ENCODE data around the gene SIRT3. TPM values are rescaled to one million over a fixed set of nuclear protein-coding genes. Genes with fewer than 3 reads are reported as not detected.
"Not testable (repeated sequence)": the region's sequence is repeated elsewhere in the genome, so short reads cannot be mapped to it uniquely, and the experiment has no call there.

The SIRT3 gene
- total and polyA plus RNA-seq, 4 donors, result 14.6 to 21.2 (median 16.4) TPM

GRCh38 chr11:197741-198235 is 38.4 kb downstream of the SIRT3 start:
- H3K9me3 ChIP-seq (ENCODE audit: control insufficient read depth in 4 of 4, insufficient read depth in 3 of 4, low read length in 3 of 4), result no peaks in the 10 kb centered on the region
- no peaks in the 10 kb centered on the region for H3K4me1 ChIP-seq (ENCODE audit: control insufficient read depth in 5 of 5, insufficient read depth in 5 of 5, low read length in 5 of 5)
- no peaks in the 10 kb centered on the region for H3K27me3 ChIP-seq (ENCODE audit: control insufficient read depth in 3 of 3, insufficient read depth in 3 of 3, low read length in 2 of 3)
- peaks cover 0 to 6% (median 2%) of the 10 kb centered on the region in 4 donors for H3K36me3 ChIP-seq (ENCODE audit: control insufficient read depth in 4 of 4, insufficient read depth in 4 of 4, low read length in 4 of 4)
- no peak overlapping the region for H3K27ac ChIP-seq (ENCODE audit: low read depth in 1 of 2, low read length in 1 of 2)
- no peak overlapping the region for H3K4me3 ChIP-seq
- no peak for ATAC-seq (ENCODE audit: insufficient read depth, low FRiP score)
- H3K9ac ChIP-seq (ENCODE audit: insufficient read depth in 1 of 2, low read length in 2 of 2), result no peak overlapping the region
- TF ChIP-seq, protein P1, sequence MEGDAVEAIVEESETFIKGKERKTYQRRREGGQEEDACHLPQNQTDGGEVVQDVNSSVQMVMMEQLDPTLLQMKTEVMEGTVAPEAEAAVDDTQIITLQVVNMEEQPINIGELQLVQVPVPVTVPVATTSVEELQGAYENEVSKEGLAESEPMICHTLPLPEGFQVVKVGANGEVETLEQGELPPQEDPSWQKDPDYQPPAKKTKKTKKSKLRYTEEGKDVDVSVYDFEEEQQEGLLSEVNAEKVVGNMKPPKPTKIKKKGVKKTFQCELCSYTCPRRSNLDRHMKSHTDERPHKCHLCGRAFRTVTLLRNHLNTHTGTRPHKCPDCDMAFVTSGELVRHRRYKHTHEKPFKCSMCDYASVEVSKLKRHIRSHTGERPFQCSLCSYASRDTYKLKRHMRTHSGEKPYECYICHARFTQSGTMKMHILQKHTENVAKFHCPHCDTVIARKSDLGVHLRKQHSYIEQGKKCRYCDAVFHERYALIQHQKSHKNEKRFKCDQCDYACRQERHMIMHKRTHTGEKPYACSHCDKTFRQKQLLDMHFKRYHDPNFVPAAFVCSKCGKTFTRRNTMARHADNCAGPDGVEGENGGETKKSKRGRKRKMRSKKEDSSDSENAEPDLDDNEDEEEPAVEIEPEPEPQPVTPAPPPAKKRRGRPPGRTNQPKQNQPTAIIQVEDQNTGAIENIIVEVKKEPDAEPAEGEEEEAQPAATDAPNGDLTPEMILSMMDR (IDR thresholded peaks at IDR 0.05; ENCODE audit: control extremely low read depth, extremely low read depth), result no peak
- DNase-seq, result no peak
- 87 to 90% methylated on average over 9 of the region's 9 CpGs for WGBS, 2 donors

DNA sequence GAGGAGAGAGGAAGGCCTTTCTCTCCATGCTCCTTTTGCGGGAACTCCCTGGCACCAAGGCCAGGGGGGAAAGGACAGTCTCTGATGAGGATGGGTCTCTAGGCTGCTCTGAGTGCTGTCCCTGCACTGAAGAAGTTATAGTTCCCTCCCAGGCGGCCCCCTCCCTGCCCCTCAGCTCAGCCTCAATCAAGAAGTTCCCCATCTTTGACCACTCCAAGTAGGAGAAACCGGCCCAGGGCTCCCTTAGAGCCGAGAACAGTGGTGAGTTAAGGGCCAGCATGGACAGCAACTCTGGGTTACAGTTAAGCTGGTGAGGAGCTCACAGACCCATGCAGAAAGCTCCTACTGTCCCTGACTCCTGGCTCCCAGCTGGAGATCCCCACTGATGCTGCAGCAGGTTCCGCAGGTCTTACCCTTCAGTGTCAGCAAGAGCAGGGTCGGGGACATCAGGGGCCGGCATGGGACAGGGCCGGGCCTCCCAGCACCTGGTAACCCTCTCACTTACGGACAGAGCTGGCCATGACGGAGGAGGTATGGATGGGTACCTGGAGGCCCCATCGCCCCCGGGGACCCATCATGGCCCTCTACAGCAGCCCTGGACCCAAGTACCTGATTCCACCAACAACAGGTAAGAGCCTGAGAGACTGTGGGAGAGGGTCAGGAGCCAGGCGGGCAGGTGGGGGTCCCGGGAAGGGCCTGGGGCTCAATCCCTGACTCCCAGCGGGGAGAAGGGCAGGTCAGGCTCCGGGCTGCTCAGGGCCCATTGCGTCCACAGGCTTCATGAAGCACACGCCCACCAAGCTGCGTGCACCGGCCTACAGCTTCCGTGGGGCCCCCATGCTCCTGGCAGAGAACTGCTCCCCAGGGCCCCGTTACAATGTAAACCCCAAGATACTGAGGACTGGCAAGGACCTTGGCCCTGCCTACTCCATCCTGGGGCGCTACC is 39.1 kb downstream of the SIRT3 start:
- no peak for ATAC-seq (ENCODE audit: insufficient read depth, low FRiP score)
- DNase-seq, result no peak
- no peaks in the 10 kb centered on the region for H3K4me1 ChIP-seq (ENCODE audit: control insufficient read depth in 5 of 5, insufficient read depth in 5 of 5, low read length in 5 of 5)

GRCh38 chr11:193481-193880 is 42.7 kb downstream of the SIRT3 start:
- H3K27me3 ChIP-seq (ENCODE audit: control insufficient read depth in 3 of 3, insufficient read depth in 3 of 3, low read length in 2 of 3); H3K27ac ChIP-seq (ENCODE audit: low read depth in 1 of 2, low read length in 1 of 2); ATAC-seq (ENCODE audit: insufficient read depth, low FRiP score); DNase-seq; H3K9me3 ChIP-seq (ENCODE audit: control insufficient read depth in 4 of 4, insufficient read depth in 3 of 4, low read length in 3 of 4); H3K36me3 ChIP-seq (ENCODE audit: control insufficient read depth in 4 of 4, insufficient read depth in 4 of 4, low read length in 4 of 4); H3K4me1 ChIP-seq (ENCODE audit: control insufficient read depth in 5 of 5, insufficient read depth in 5 of 5, low read length in 5 of 5); H3K9ac ChIP-seq (ENCODE audit: insufficient read depth in 1 of 2, low read length in 2 of 2); H3K4me3 ChIP-seq: not testable (repeated sequence)
- WGBS, 2 donors, result 71 to 86% methylated on average over 4 to 5 of the region's 5 CpGs

More for the DNA sequence above, 39.1 kb downstream of the SIRT3 start:
- H3K27me3 ChIP-seq (ENCODE audit: control insufficient read depth in 3 of 3, insufficient read depth in 3 of 3, low read length in 2 of 3), result no peaks in the 10 kb centered on the region
- WGBS, 2 donors, result 87 to 88% methylated on average over 23 of the region's 23 CpGs
- peaks cover 0 to 6% (median 2%) of the 10 kb centered on the region in 4 donors for H3K36me3 ChIP-seq (ENCODE audit: control insufficient read depth in 4 of 4, insufficient read depth in 4 of 4, low read length in 4 of 4)
- H3K9ac ChIP-seq (ENCODE audit: insufficient read depth in 1 of 2, low read length in 2 of 2), result no peak overlapping the region
- TF ChIP-seq, protein P1 (IDR thresholded peaks at IDR 0.05; ENCODE audit: control extremely low read depth, extremely low read depth), result no peak
- no peaks in the 10 kb centered on the region for H3K9me3 ChIP-seq (ENCODE audit: control insufficient read depth in 4 of 4, insufficient read depth in 3 of 4, low read length in 3 of 4)
- H3K4me3 ChIP-seq, result no peak overlapping the region
- no peak overlapping the region for H3K27ac ChIP-seq (ENCODE audit: low read depth in 1 of 2, low read length in 1 of 2)

DNA sequence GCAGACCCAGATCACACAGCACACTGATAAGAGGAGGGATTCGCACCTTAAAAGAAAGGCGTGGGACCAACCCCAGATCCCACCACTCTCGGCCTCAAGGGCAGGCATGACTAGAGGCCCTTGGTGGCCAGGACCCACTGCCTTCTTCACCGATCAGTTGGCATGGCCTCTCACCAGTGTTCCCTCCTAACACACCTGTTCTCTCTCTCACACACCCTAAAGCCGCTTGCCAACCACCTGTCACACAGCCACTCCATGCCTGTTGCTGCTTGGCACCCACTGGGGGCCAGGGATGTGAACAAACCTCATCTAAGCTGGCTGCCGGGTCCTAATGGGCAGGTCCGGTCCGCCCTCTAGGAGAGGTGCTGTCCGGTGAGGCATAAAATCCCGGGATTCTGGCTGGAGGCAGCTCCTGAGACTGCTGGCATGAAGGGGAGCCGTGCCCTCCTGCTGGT is 43.4 kb downstream of the SIRT3 start, which contains the start of gene SCGB1C1:
Gene SCGB1C1 (plus strand): TSS at position 405 of the 455 bp plus-strand sequence. CDS start 22 bp downstream, at position 427.
- not testable (repeated sequence) for H3K36me3 ChIP-seq (ENCODE audit: control insufficient read depth in 4 of 4, insufficient read depth in 4 of 4, low read length in 4 of 4); DNase-seq; H3K9ac ChIP-seq (ENCODE audit: insufficient read depth in 1 of 2, low read length in 2 of 2); H3K27me3 ChIP-seq (ENCODE audit: control insufficient read depth in 3 of 3, insufficient read depth in 3 of 3, low read length in 2 of 3); H3K27ac ChIP-seq (ENCODE audit: low read depth in 1 of 2, low read length in 1 of 2); H3K9me3 ChIP-seq (ENCODE audit: control insufficient read depth in 4 of 4, insufficient read depth in 3 of 4, low read length in 3 of 4); ATAC-seq (ENCODE audit: insufficient read depth, low FRiP score); H3K4me3 ChIP-seq; H3K4me1 ChIP-seq (ENCODE audit: control insufficient read depth in 5 of 5, insufficient read depth in 5 of 5, low read length in 5 of 5)
- 75 to 84% methylated on average over 5 to 6 of the region's 11 CpGs for WGBS, 2 donors

DNA sequence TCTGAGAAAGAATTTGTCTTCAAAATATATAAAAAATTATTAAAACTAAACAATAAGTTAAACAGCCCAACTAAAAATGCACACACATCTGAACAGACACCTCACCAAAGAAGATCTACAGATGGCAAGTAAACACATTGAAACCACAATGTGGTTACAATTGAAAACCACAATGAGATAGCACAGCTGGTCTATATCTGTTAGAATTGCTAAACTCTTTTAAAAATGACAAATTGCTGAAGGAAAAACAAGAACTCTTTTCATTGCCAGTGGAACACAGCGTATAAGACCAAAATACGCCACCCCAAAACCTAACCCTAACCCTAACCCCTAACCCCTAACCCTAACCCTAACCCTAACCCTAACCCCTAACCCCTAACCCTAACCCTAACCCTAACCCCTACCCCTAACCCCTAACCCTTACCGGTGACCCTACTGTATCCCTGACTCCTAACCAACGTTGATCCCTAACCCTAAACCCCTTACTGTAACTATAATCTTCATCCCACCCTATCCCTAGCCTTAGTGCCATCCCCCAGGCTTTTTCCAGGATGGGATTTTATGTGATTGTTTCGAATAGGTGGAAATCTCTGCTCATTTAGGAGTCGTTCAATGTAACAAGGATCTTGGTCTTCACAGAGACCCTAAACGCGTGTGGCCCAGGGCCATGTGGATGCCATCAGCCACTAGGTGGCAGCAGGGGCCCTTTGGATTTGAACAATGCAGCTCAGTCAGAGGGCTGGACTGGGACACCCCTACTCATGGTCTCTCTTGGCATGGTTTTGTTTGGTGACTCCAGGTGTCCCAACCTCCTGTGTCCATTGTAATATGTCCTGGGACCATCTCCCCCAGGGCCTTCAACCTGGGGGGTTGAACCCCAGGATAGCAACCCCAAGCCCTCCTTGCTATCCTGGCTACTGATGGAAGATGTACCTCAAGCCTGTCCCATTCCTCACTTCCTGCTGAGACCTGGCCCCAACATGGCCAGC is 44.4 kb downstream of the SIRT3 start:
- not testable (repeated sequence) for DNase-seq
- 32 to 47% methylated on average over 4 to 7 of the region's 8 CpGs for WGBS, 2 donors

DNA sequence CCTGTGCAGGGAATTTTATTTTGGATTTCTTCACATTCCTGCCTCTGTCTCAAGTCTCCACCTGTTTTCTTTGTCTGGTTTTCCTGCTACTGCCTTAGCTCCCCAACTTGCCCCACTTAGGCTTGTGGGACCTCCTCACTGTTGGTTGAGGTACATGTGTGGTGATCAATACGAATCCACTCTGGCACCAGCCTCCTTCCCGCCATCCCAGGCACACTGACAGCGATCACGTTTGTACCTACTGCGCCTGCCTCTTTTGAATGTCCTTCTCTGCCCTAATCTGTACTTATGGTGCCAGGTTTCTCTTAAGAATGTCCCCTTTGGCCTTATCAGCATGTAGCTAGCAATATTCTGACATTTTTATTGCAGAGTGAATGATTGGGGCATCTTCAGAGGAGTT is 45.6 kb downstream of the SIRT3 start:
- not testable (repeated sequence) for H3K27me3 ChIP-seq (ENCODE audit: control insufficient read depth in 3 of 3, insufficient read depth in 3 of 3, low read length in 2 of 3); H3K36me3 ChIP-seq (ENCODE audit: control insufficient read depth in 4 of 4, insufficient read depth in 4 of 4, low read length in 4 of 4); H3K27ac ChIP-seq (ENCODE audit: low read depth in 1 of 2, low read length in 1 of 2); H3K9me3 ChIP-seq (ENCODE audit: control insufficient read depth in 4 of 4, insufficient read depth in 3 of 4, low read length in 3 of 4); DNase-seq; H3K4me1 ChIP-seq (ENCODE audit: control insufficient read depth in 5 of 5, insufficient read depth in 5 of 5, low read length in 5 of 5); ATAC-seq (ENCODE audit: insufficient read depth, low FRiP score); H3K9ac ChIP-seq (ENCODE audit: insufficient read depth in 1 of 2, low read length in 2 of 2); H3K4me3 ChIP-seq
- 77 to 82% methylated on average over 5 of the region's 5 CpGs for WGBS, 2 donors

More for the DNA sequence above, 44.4 kb downstream of the SIRT3 start:
- not testable (repeated sequence) for H3K9ac ChIP-seq (ENCODE audit: insufficient read depth in 1 of 2, low read length in 2 of 2); H3K36me3 ChIP-seq (ENCODE audit: control insufficient read depth in 4 of 4, insufficient read depth in 4 of 4, low read length in 4 of 4); H3K4me3 ChIP-seq; H3K27ac ChIP-seq (ENCODE audit: low read depth in 1 of 2, low read length in 1 of 2); ATAC-seq (ENCODE audit: insufficient read depth, low FRiP score); H3K4me1 ChIP-seq (ENCODE audit: control insufficient read depth in 5 of 5, insufficient read depth in 5 of 5, low read length in 5 of 5); H3K9me3 ChIP-seq (ENCODE audit: control insufficient read depth in 4 of 4, insufficient read depth in 3 of 4, low read length in 3 of 4); H3K27me3 ChIP-seq (ENCODE audit: control insufficient read depth in 3 of 3, insufficient read depth in 3 of 3, low read length in 2 of 3)

Data from lung (tissue), 12 donors.